ENCODE results near the gene NDFIP2. TPM values are rescaled to one million over a fixed set of nuclear protein-coding genes. Genes with fewer than 3 reads are reported as not detected.

Gene NDFIP2
- total RNA-seq, 1 experiment from 2014 or later: 29.6 TPM

GRCh38 chr13:79482281-79482970 lies 1.5 kb downstream of the NDFIP2 start:
- in situ Hi-C loops (cut with HindIII; ENCODE audit: low pct_unique_long_range_greater_than_20kb, low sequenced_read_pairs): no loop called here
- TSS peak; percentile 85 for BruUV-seq (replicated peaks)
- intact Hi-C loops (cut with micrococcal nuclease; ENCODE audit: unreplicated experiment): no loop called here
- ChIA-PET POLR2A (no interaction called here), CTCF (no interaction called here)
- peaks cover 11% of the 10 kb centered on the region for H3K4me1 ChIP-seq (ENCODE audit: control insufficient read depth, insufficient read depth, low read length)
- H3K27ac ChIP-seq (ENCODE audit: low read length): no peak overlapping the region; the same call in 1 of the 2 replicates
- no peaks in the 10 kb centered on the region for H3K27me3 ChIP-seq (ENCODE audit: control insufficient read depth, insufficient read depth, low read length)
- peak overlapping the region; percentile 90 to 92; a peak in 3 of 4 replicates for H3K4me3 ChIP-seq (ENCODE audit: low read depth in 2 of 2, low read length in 2 of 2)
- ATAC-seq (no peak), DNase-seq (ENCODE audit: low read depth, low spot score) (no peak)
- TF ChIP-seq POLR2AphosphoS5 (IDR thresholded peaks at IDR 0.05; ENCODE audit: low read depth, low read length): no peak
- no peak for TF ChIP-seq REST (IDR thresholded peaks at IDR 0.05; ENCODE audit: insufficient read depth in 1 of 2, low read depth in 2 of 2, low read length in 1 of 2)
- TF ChIP-seq CTCF (IDR thresholded peaks at IDR 0.05): no peak
- TF ChIP-seq TCF7L2 (IDR thresholded peaks at IDR 0.05; ENCODE audit: low read depth, low read length): no peak
- no peak for TF ChIP-seq SIN3A (IDR thresholded peaks at IDR 0.05; ENCODE audit: borderline replicate concordance, insufficient read depth, low read depth, low read length)
- no peaks in the 10 kb centered on the region; the same call in 1 of the 2 replicates for H3K36me3 ChIP-seq (ENCODE audit: control insufficient read depth, insufficient read depth, low read length)
- H3K9me3 ChIP-seq (ENCODE audit: control insufficient read depth, insufficient read depth, low read depth, low read length): no peaks in the 10 kb centered on the region

- ATAC-seq (no peak), DNase-seq (ENCODE audit: low read depth, low spot score) (no peak)
- Histone ChIP-seq H3K36me3 (ENCODE audit: control insufficient read depth, insufficient read depth, low read length) (no peaks in the 10 kb centered on the region; the same call in 1 of the 2 replicates), H3K27me3 (ENCODE audit: control insufficient read depth, insufficient read depth, low read length) (no peaks in the 10 kb centered on the region), H3K4me3 (ENCODE audit: low read depth in 2 of 2, low read length in 2 of 2) (no peak overlapping the region), H3K27ac (ENCODE audit: low read length) (no peak overlapping the region), H3K4me1 (ENCODE audit: control insufficient read depth, insufficient read depth, low read length) (peaks cover 11% of the 10 kb centered on the region), H3K9me3 (ENCODE audit: control insufficient read depth, insufficient read depth, low read depth, low read length) (no peaks in the 10 kb centered on the region)
- CTCF ChIA-PET: no interaction called here
- TF ChIP-seq TCF7L2 (IDR thresholded peaks at IDR 0.05; ENCODE audit: low read depth, low read length) (no peak), SIN3A (IDR thresholded peaks at IDR 0.05; ENCODE audit: borderline replicate concordance, insufficient read depth, low read depth, low read length) (no peak), CTCF (IDR thresholded peaks at IDR 0.05) (no peak), REST (IDR thresholded peaks at IDR 0.05; ENCODE audit: insufficient read depth in 1 of 2, low read depth in 2 of 2, low read length in 1 of 2) (no peak), POLR2AphosphoS5 (IDR thresholded peaks at IDR 0.05; ENCODE audit: low read depth, low read length) (no peak)
- BruUV-seq (replicated peaks): no TSS peak
- intact Hi-C loops (cut with micrococcal nuclease; ENCODE audit: unreplicated experiment) (no loop called here), in situ Hi-C loops (cut with HindIII; ENCODE audit: low pct_unique_long_range_greater_than_20kb, low sequenced_read_pairs) (no loop called here)
- POLR2A ChIA-PET: interaction anchor here (0.9 kb wide), 1 partner anchor 78 kb away, joined by 4 read pairs; the partner anchor contains the start of gene RBM26
Measured at GRCh38 chr13:79483086-79483706, 2.2 kb downstream of the NDFIP2 start.

Measured in Panc1 (cell line).